ENCODE measurements around the gene FGFR4. TPM values are rescaled to one million over a fixed set of nuclear protein-coding genes. Genes with fewer than 3 reads are reported as not detected.

FGFR4 gene
- total RNA-seq, 6 experiments from 2014 or later, result 0.14 to 0.53 (median 0.33) TPM; not detected in 1

- no peak for TF ChIP-seq CTCF (IDR thresholded peaks at IDR 0.05)
- Mint-ChIP-seq H3K36me3 (ENCODE audit: low read depth) (no peaks in the 10 kb centered on the region), H3K4me1 (ENCODE audit: low read depth) (peaks cover 12% of the 10 kb centered on the region), H3K27me3 (ENCODE audit: insufficient read depth) (peaks cover 10% of the 10 kb centered on the region), H3K27ac (no peak overlapping the region), H3K4me3 (no peak overlapping the region), H3K9me3 (no peaks in the 10 kb centered on the region)
- DNase-seq, result no peak
These were observed 8.5 kb downstream of the FGFR4 start for GRCh38 chr5:177095088-177095669.

- no peak for TF ChIP-seq CTCF (IDR thresholded peaks at IDR 0.05)
- peaks cover 19% of the 10 kb centered on the region for H3K4me1 Mint-ChIP-seq (ENCODE audit: low read depth)
- H3K27ac Mint-ChIP-seq, result no peak overlapping the region
- no peak overlapping the region for H3K4me3 Mint-ChIP-seq
- H3K9me3 Mint-ChIP-seq, result no peaks in the 10 kb centered on the region
- no peaks in the 10 kb centered on the region for H3K36me3 Mint-ChIP-seq (ENCODE audit: low read depth)
- peaks cover 8% of the 10 kb centered on the region for H3K27me3 Mint-ChIP-seq (ENCODE audit: insufficient read depth)
- no peak for DNase-seq
These were observed 9.7 kb downstream of the FGFR4 start for GRCh38 chr5:177096162-177097015.

- H3K9me3 Mint-ChIP-seq, result no peaks in the 10 kb centered on the region
- H3K27me3 Mint-ChIP-seq (ENCODE audit: insufficient read depth), result peaks cover 3% of the 10 kb centered on the region
- DNase-seq, result no peak
- H3K4me1 Mint-ChIP-seq (ENCODE audit: low read depth), result peaks cover 19% of the 10 kb centered on the region
- H3K4me3 Mint-ChIP-seq, result no peak overlapping the region
- no peaks in the 10 kb centered on the region for H3K36me3 Mint-ChIP-seq (ENCODE audit: low read depth)
- H3K27ac Mint-ChIP-seq, result no peak overlapping the region
- no peak for TF ChIP-seq CTCF (IDR thresholded peaks at IDR 0.05)
These were observed 10.6 kb downstream of the FGFR4 start for GRCh38 chr5:177097016-177097985.

- no peak overlapping the region for H3K4me3 Mint-ChIP-seq
These were observed 11.4 kb downstream of the FGFR4 start for GRCh38 chr5:177098120-177098469.

More at GRCh38 chr5:177098120-177098469, 11.4 kb downstream of the FGFR4 start:
- Mint-ChIP-seq H3K36me3 (ENCODE audit: low read depth) (no peaks in the 10 kb centered on the region), H3K9me3 (no peaks in the 10 kb centered on the region), H3K27ac (no peak overlapping the region), H3K4me1 (ENCODE audit: low read depth) (peaks cover 19% of the 10 kb centered on the region), H3K27me3 (ENCODE audit: insufficient read depth) (peaks cover 3% of the 10 kb centered on the region)
- DNase-seq, result no peak
- 0 out of 2 replicates have a peak, but pooled peaks have one; percentile 6 for TF ChIP-seq CTCF (IDR thresholded peaks at IDR 0.05)
